CD4-positive, alpha-beta T cell treated with Interleukin-15 for 4 hours (primary cell): Measurements from ENCODE around the gene CADPS2.

Source experiments
- DNase-seq: peaks from one replicate; pipeline ENCODE4 v3.0.0-alpha.2; 2020; ENCODE audit warnings: low spot score

CADPS2 gene

GRCh38 chr7:122600042-122600441, 286.2 kb downstream of the CADPS2 start:
- no peak for DNase-seq

GRCh38 chr7:122597277-122597676, 289.0 kb downstream of the CADPS2 start:
- DNase-seq = no peak

- no peak for DNase-seq
Observed at GRCh38 chr7:122595885-122596284, 290.4 kb downstream of the CADPS2 start.

GRCh38 chr7:122588621-122589020, 297.6 kb downstream of the CADPS2 start:
- no peak for DNase-seq

GRCh38 chr7:122584676-122585251, 301.5 kb downstream of the CADPS2 start:
- DNase-seq = no peak

- DNase-seq = no peak
Observed at GRCh38 chr7:122578350-122578749, 307.9 kb downstream of the CADPS2 start.

GRCh38 chr7:122577449-122578003, 308.7 kb downstream of the CADPS2 start:
- no peak for DNase-seq

GRCh38 chr7:122572706-122573105, 313.6 kb downstream of the CADPS2 start:
- DNase-seq = no peak

- no peak for DNase-seq
Observed at GRCh38 chr7:122561326-122561725, 324.9 kb downstream of the CADPS2 start.

GRCh38 chr7:122556873-122557542, 329.3 kb downstream of the CADPS2 start:
- no peak for DNase-seq

- DNase-seq = no peak
Observed at GRCh38 chr7:122556219-122556618, 330.0 kb downstream of the CADPS2 start.

- DNase-seq = no peak
Observed at GRCh38 chr7:122553761-122554160, 332.5 kb downstream of the CADPS2 start.

GRCh38 chr7:122552769-122553168, 333.5 kb downstream of the CADPS2 start:
- DNase-seq = no peak

GRCh38 chr7:122550545-122550944, 335.7 kb downstream of the CADPS2 start:
- DNase-seq = no peak

GRCh38 chr7:122549578-122549977, 336.7 kb downstream of the CADPS2 start:
- DNase-seq = no peak

GRCh38 chr7:122546496-122546895, 339.8 kb downstream of the CADPS2 start:
- DNase-seq = no peak

- no peak for DNase-seq
Observed at GRCh38 chr7:122544463-122544862, 341.8 kb downstream of the CADPS2 start.

- DNase-seq = no peak
Observed at GRCh38 chr7:122543891-122544290, 342.4 kb downstream of the CADPS2 start.

- no peak for DNase-seq
Observed at GRCh38 chr7:122543166-122543565, 343.1 kb downstream of the CADPS2 start.

- DNase-seq = no peak
Observed at GRCh38 chr7:122535086-122535485, 351.2 kb downstream of the CADPS2 start.

GRCh38 chr7:122532406-122533269, 353.6 kb downstream of the CADPS2 start:
- no peak for DNase-seq

GRCh38 chr7:122528879-122529481, 357.3 kb downstream of the CADPS2 start:
- DNase-seq = no peak
